H1 (cell line): Measurements from ENCODE around the gene SYNGR4. TPM values are rescaled to one million over a fixed set of nuclear protein-coding genes. Genes with fewer than 3 reads are reported as not detected.

Source experiments
- CTCF ChIA-PET: fragments of 300-600 bp; sonication (Branson Sonifier 250); formaldehyde crosslinking; loops from one replicate; lab custom pipeline; 2021; ENCODE audit not compliant: partially characterized antibody; lab: Charles Lee
- POLR2A ChIA-PET: fragments of 300-600 bp; sonication (Branson Sonifier 250); formaldehyde crosslinking; loops from one replicate; lab custom pipeline; 2021; ENCODE audit warnings: inconsistent platforms; ENCODE audit not compliant: partially characterized antibody; lab: Charles Lee
- DNase-seq, 2 experiments: peaks; one replicate each; pipeline versions ENCODE4 v3.0.0 to v3.0.0-alpha.2; 2010 to 2022; ENCODE audit warnings: low spot score in 2 of 2, low read depth in 1 of 2, mixed read lengths in 1 of 2
- FAIRE-seq: peaks from 2 replicates; lab custom pipeline; 2011; peaks lifted over from hg19 to GRCh38; lab: Jason Lieb, UNC
- H2AFZ ChIP-seq: 2 replicates; pipeline ENCODE4 v1.8.1; 2012; ENCODE audit warnings: low read length, inconsistent platforms
- H2AK5ac ChIP-seq: 2 replicates; pipeline ENCODE4 v1.6.1; 2013; ENCODE audit warnings: low read depth, low read length
- H2BK120ac ChIP-seq: replicated peaks from 2 replicates; pipeline ENCODE3; 2013; ENCODE audit warnings: low read depth, low read length, inconsistent platforms
- H2BK12ac ChIP-seq: 2 replicates; pipeline ENCODE4 v1.6.1; 2013; ENCODE audit warnings: low read depth, low read length
- H2BK15ac ChIP-seq: 2 replicates; pipeline ENCODE4 v1.6.1; 2013; ENCODE audit warnings: low read length
- H2BK20ac ChIP-seq: 2 replicates; pipeline ENCODE4 v1.6.1; 2013; ENCODE audit warnings: low read length
- H2BK5ac ChIP-seq: 2 replicates; pipeline ENCODE4 v1.6.1; 2013; ENCODE audit warnings: low read depth, low read length
- H3K14ac ChIP-seq: 2 replicates; pipeline ENCODE4 v1.6.1; 2013; ENCODE audit warnings: inconsistent platforms; ENCODE audit not compliant: insufficient read length
- H3K18ac ChIP-seq: 2 replicates; pipeline ENCODE4 v1.6.1; 2013; ENCODE audit warnings: low read length; ENCODE audit errors: extremely low read depth
- H3K23ac ChIP-seq: 2 replicates; pipeline ENCODE4 v1.6.1; 2013; ENCODE audit warnings: inconsistent platforms; ENCODE audit not compliant: insufficient read length
- H3K23me2 ChIP-seq: 2 replicates; pipeline ENCODE4 v1.6.1; 2013; ENCODE audit warnings: low read depth, low read length
- H3K27ac ChIP-seq: 2 replicates; pipeline ENCODE4 v1.6.1; 2011; ENCODE audit warnings: low read depth, low read length, inconsistent platforms
- H3K27me3 ChIP-seq, 4 experiments: replicated peaks in 1 of 4; 1 replicate in 1 of 4; 2 replicates in 3 of 4; pipeline versions ENCODE4 v1.6.1 to v1.8.1; 2011 to 2013; ENCODE audit warnings: low read length in 3 of 4, mild to moderate bottlenecking in 3 of 4, inconsistent platforms in 2 of 4, mixed read lengths in 2 of 4, moderate library complexity in 1 of 4; ENCODE audit not compliant: control insufficient read depth in 3 of 4, insufficient read depth in 3 of 4; ENCODE audit errors: extremely low read depth in 1 of 4
- H3K36me3 ChIP-seq, 4 experiments: 2 replicates each; pipeline versions ENCODE4 v1.6.1 to v1.8.1; 2011 to 2013; ENCODE audit warnings: mild to moderate bottlenecking in 4 of 4, low read length in 3 of 4, moderate library complexity in 2 of 4, control low read depth in 1 of 4, inconsistent platforms in 1 of 4; ENCODE audit not compliant: insufficient read depth in 4 of 4, control insufficient read depth in 2 of 4
- H3K4ac ChIP-seq: replicated peaks from 2 replicates; pipeline ENCODE3; 2013; ENCODE audit warnings: low read length, low read depth, mixed read lengths, inconsistent platforms; ENCODE audit not compliant: insufficient read length
- H3K4me1 ChIP-seq, 4 experiments: replicated peaks in 1 of 4; 1 replicate in 1 of 4; 2 replicates in 3 of 4; pipeline versions ENCODE4 v1.6.1 to v1.8.1; 2011 to 2013; ENCODE audit warnings: low read length in 3 of 4, inconsistent platforms in 2 of 4, mixed read lengths in 1 of 4; ENCODE audit not compliant: insufficient read depth in 4 of 4, control insufficient read depth in 3 of 4
- H3K4me2 ChIP-seq, 2 experiments: 2 replicates each; pipeline versions ENCODE4 v1.6.1 to v1.8.1; 2011 to 2013; ENCODE audit warnings: low read depth in 2 of 2, low read length in 2 of 2, control low read depth in 1 of 2, inconsistent platforms in 1 of 2, mild to moderate bottlenecking in 1 of 2; ENCODE audit not compliant: insufficient read depth in 1 of 2
- H3K4me3 ChIP-seq, 4 experiments: fragments of 200-600, 300-600 bp in 1 of 4; sonication (generic), shearing (Covaris generic), sonication (Bioruptor Twin) in 1 of 4; 2 replicates each; pipeline versions ENCODE4 v1.5.1 to v1.8.1; 2011 to 2016; ENCODE audit warnings: low read length in 4 of 4, low read depth in 3 of 4, control low read depth in 2 of 4, inconsistent platforms in 2 of 4, mild to moderate bottlenecking in 2 of 4, mixed read lengths in 1 of 4, moderate library complexity in 1 of 4; ENCODE audit not compliant: insufficient read depth in 2 of 4; ENCODE audit errors: extremely low read depth in 1 of 4
- H3K56ac ChIP-seq: replicated peaks from 2 replicates; pipeline ENCODE3; 2013; ENCODE audit warnings: low read depth, mild to moderate bottlenecking, mixed read lengths, low read length, inconsistent platforms; ENCODE audit not compliant: insufficient read length
- H3K79me1 ChIP-seq: 2 replicates; pipeline ENCODE4 v1.6.1; 2013; ENCODE audit warnings: low read depth, low read length, control low read depth
- H3K79me2 ChIP-seq, 2 experiments: 2 replicates each; pipeline versions ENCODE4 v1.6.1 to v1.8.1; 2012 to 2013; ENCODE audit warnings: low read length in 2 of 2, mild to moderate bottlenecking in 2 of 2, inconsistent platforms in 1 of 2; ENCODE audit not compliant: insufficient read depth in 2 of 2, control insufficient read depth in 1 of 2
- H3K9ac ChIP-seq, 4 experiments: replicated peaks in 1 of 4; 1 replicate in 1 of 4; 2 replicates in 3 of 4; pipeline versions ENCODE4 v1.6.1 to v1.8.1; 2011 to 2013; ENCODE audit warnings: low read depth in 3 of 4, low read length in 3 of 4, control low read depth in 2 of 4, mild to moderate bottlenecking in 2 of 4, moderate library complexity in 2 of 4, inconsistent platforms in 1 of 4; ENCODE audit errors: extremely low read depth in 1 of 4
- H3K9me3 ChIP-seq, 2 experiments: 2 replicates each; pipeline versions ENCODE4 v1.6.1 to v1.8.1; 2012 to 2013; ENCODE audit warnings: mild to moderate bottlenecking in 2 of 2, moderate library complexity in 2 of 2, control low read depth in 1 of 2, inconsistent platforms in 1 of 2, low read depth in 1 of 2, low read length in 1 of 2, mixed read lengths in 1 of 2; ENCODE audit not compliant: insufficient read depth in 2 of 2
- H4K20me1 ChIP-seq, 2 experiments: replicated peaks in 1 of 2; 2 replicates each; pipeline versions ENCODE3 to v1.8.1; 2011 to 2013; ENCODE audit warnings: inconsistent platforms in 2 of 2, low read length in 2 of 2, mild to moderate bottlenecking in 1 of 2; ENCODE audit not compliant: insufficient read depth in 2 of 2, control insufficient read depth in 1 of 2
- H4K5ac ChIP-seq: 2 replicates; pipeline ENCODE4 v1.6.1; 2013; ENCODE audit warnings: low read length, low read depth, mixed read lengths, inconsistent platforms; ENCODE audit not compliant: insufficient read length
- H4K8ac ChIP-seq: 2 replicates; pipeline ENCODE4 v1.8.0; 2013; ENCODE audit warnings: mild to moderate bottlenecking, moderate library complexity, low read length, inconsistent platforms; ENCODE audit not compliant: insufficient read depth; ENCODE audit errors: extremely low read depth
- H4K91ac ChIP-seq: replicated peaks from 2 replicates; pipeline ENCODE3; 2013; ENCODE audit warnings: low read length, mixed read lengths, inconsistent platforms; ENCODE audit not compliant: insufficient read length
- BACH1 ChIP-seq: IDR thresholded peaks from 2 replicates; pipeline ENCODE4 v1.6.1; 2012; ENCODE audit warnings: low read length, improper control_type of control experiment
- CREB1 ChIP-seq: IDR thresholded peaks from 2 replicates; pipeline ENCODE4 v1.6.1; 2012; ENCODE audit warnings: inconsistent platforms
- KDM1A ChIP-seq: fragments of 200-600, 300-600 bp; sonication (generic); IDR thresholded peaks from 2 replicates; pipeline ENCODE4 v1.7.1; 2016; ENCODE audit warnings: mild to moderate bottlenecking, low read length, borderline replicate concordance
- POU5F1 ChIP-seq: IDR thresholded peaks from 2 replicates; pipeline ENCODE4 v1.6.1; 2011; ENCODE audit warnings: low read depth, mild to moderate bottlenecking, low read length, moderate library complexity
- SIX5 ChIP-seq: IDR thresholded peaks from 2 replicates; pipeline ENCODE4 v1.6.1; 2011; ENCODE audit warnings: mild to moderate bottlenecking, low read depth, low read length
- TEAD4 ChIP-seq: IDR thresholded peaks from 2 replicates; pipeline ENCODE4 v1.6.1; 2012; ENCODE audit warnings: low read depth, low read length, inconsistent platforms, mixed read lengths
- WGBS, 2 experiments: shearing (Covaris generic) in 1 of 2; methylation state at CpG; one replicate each; pipeline versions ENCODE4 v1.1.6 to v1.1.7; 2013 to 2015; ENCODE audit warnings: low lambda C conversion rate in 2 of 2, mixed read lengths in 2 of 2, inconsistent platforms in 1 of 2, low coverage in 1 of 2, missing lambda C conversion rate in 1 of 2; ENCODE audit not compliant: insufficient replicate concordance in 2 of 2, insufficient coverage in 1 of 2, insufficient read length in 1 of 2; ENCODE audit errors: extremely low coverage in 1 of 2, missing lambda C conversion rate in 1 of 2; 5-methylcytosine and 5-hydroxymethylcytosine counted together
- polyA plus RNA-seq, 7 experiments: library from polyadenylated mRNA; depleted of rRNA in 3 of 7; stranded (reverse) in 5 of 7; unstranded in 2 of 7; fragments of >200 nt in 5 of 7; fragments of 200-250 nt in 2 of 7; gene quantifications; 1 replicate in 5 of 7; 2 replicates in 1 of 7; 4 replicates in 1 of 7; pipeline versions ENCODE4 v1.2.1 to v1.2.3, GENCODE V29; 2011 to 2013; ENCODE audit warnings: missing spikeins in 2 of 7, mixed read lengths in 2 of 7
- total RNA-seq: library from RNA; stranded (reverse); fragmentation: NEBNext Ultra II Directional; extraction: Animal tissue kit (Norgen Biotek cat#: 25700); gene quantifications from 2 replicates; pipeline ENCODE4 v1.2.1, GENCODE V29; 2021

The SYNGR4 gene
- total and polyA plus RNA-seq, 2 of the 8 experiments (the other 6 are each of a cell fraction or from before 2014, with no cell fraction given) = 0.41 TPM; not detected in 1

DNA sequence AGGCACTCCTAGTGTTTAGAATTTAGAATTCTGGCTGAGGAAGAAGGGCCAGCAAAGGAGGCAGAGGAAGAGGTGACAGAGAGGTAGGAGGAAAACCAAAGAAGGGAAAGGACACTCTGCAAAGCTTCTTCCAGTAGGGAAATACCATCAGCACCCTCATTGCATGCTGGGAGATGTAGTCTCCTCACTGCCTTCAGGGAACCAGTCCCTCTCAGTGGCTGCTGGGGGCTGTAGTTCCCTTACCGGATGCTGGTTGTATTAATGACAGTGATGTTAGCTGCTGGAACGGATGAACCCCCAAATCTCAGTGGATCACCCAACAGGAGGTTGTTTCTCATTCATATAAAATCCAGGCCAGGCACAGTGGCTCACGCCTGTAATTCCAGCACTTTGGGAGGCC is 39.4 kb downstream of the SYNGR4 start:
- Histone ChIP-seq H3K9ac (no peak overlapping the region), H3K4me2 (no peak overlapping the region), H3K79me2 (no peaks in the 10 kb centered on the region), H3K23me2 (peaks cover 11% of the 10 kb centered on the region), H3K79me1 (no peaks in the 10 kb centered on the region; the same call in none of the 2 replicates), H3K14ac (no peak overlapping the region), H2BK120ac (no peak overlapping the region), H4K8ac (no peak overlapping the region), H3K4me1 (peaks cover 11 to 16% (median 12%) of the 10 kb centered on the region in 4 experiments; a peak in 6 of 7 replicates), H3K4me3 (no peak overlapping the region), H4K5ac (peak overlapping the region; percentile 40), H2AK5ac (no peak overlapping the region), H3K36me3 (no peaks in the 10 kb centered on the region), H3K4ac (no peak overlapping the region), H3K9me3 (no peaks in the 10 kb centered on the region), H4K91ac (peak overlapping the region; percentile 46), H4K20me1 (no peaks in the 10 kb centered on the region), H3K18ac (no peak overlapping the region), H3K23ac (no peak overlapping the region), H3K56ac (no peak overlapping the region), H2AFZ (no peak overlapping the region), H2BK20ac (0 out of 2 replicates have a peak overlapping the region, but pooled peaks have one; percentile 52), H2BK12ac (no peak overlapping the region), H3K27me3 (no peaks in the 10 kb centered on the region), H3K27ac (no peak overlapping the region), H2BK15ac (no peak overlapping the region), H2BK5ac (no peak overlapping the region)
- WGBS, 2 experiments = 41% methylated on average over 3 of the region's 3 CpGs; no CpG with 5 or more reads in 1 of the 2 experiments
- CTCF ChIA-PET = interaction anchor here (0.9 to 2.3 kb wide), 4 partner anchors 10 to 70 kb away, joined by 3 to 6 read pairs (median 4); partner anchors contain the start of gene GRIN2D
- FAIRE-seq (peak; percentile 95), DNase-seq (peak in 1 of 2 experiments; percentile 61)
- POLR2A ChIA-PET = interaction anchor here (0.6 to 5.4 kb wide), 11 partner anchors 8 to 1279 kb away, joined by 3 to 57 read pairs (median 4); partner anchors contain the start of genes GRIN2D and KDELR1
- TF ChIP-seq KDM1A (no peak), TEAD4 (peak; percentile 29; the same call in 1 of the 2 replicates), BACH1 (no peak), CREB1 (peak; percentile 64; the same call in 1 of the 2 replicates), POU5F1 (no peak), SIX5 (peak; percentile 97)
